Jurkat, Clone E6-1 (cell line): ENCODE data around the gene KIAA0753.

Experiments used
- DNase-seq: peaks from one replicate; pipeline ENCODE4 v3.0.0-alpha.2; 2011; ENCODE audit warnings: low read depth, low spot score
- H3K4me3 ChIP-seq: 2 replicates; pipeline ENCODE4 v1.5.1; 2011; ENCODE audit warnings: mild to moderate bottlenecking, low read length, control low read depth, moderate library complexity

The KIAA0753 gene

DNA sequence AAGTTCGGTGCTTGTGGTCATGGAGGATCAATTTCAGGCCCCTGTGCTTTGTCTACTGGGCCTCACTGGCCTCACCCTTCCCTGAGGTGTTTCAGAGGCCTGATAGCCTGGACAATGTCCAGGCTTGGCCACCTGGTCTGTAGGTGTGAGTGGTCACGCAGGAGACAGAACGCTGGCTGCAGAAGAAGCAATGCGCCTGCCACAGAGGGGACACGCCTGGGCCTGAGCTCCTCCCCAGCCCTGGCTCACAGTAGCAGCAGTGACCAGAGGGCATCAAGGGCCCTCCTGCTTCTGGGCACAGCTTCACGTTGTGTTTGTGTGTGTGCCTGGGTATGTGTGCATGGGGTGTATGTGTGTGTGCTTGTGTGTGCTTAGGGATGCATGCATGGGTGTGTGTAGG lies 82.2 kb downstream of the KIAA0753 start:
- no peak for DNase-seq
- H3K4me3 ChIP-seq = no peak overlapping the region

DNA sequence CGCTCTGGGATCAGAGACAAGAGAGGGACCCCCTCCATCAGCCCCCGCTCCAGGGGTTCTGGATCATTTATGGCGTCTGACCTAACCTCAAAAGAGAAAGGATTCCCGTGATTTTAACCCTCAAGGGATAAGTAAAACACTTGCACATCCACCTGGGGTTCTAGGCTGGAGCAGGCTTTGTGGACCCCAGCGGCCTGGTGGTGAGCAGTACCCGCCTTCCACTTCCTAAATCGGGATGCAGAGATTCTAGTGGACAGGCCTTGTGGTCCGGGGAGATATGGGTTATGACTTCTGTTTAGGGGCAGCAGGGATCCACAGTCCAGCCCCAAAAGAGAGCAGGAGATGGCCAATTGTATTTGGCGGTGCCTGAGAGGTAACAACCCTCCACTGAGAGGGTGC lies 83.5 kb downstream of the KIAA0753 start:
- no peak overlapping the region for H3K4me3 ChIP-seq
- DNase-seq = no peak

DNA sequence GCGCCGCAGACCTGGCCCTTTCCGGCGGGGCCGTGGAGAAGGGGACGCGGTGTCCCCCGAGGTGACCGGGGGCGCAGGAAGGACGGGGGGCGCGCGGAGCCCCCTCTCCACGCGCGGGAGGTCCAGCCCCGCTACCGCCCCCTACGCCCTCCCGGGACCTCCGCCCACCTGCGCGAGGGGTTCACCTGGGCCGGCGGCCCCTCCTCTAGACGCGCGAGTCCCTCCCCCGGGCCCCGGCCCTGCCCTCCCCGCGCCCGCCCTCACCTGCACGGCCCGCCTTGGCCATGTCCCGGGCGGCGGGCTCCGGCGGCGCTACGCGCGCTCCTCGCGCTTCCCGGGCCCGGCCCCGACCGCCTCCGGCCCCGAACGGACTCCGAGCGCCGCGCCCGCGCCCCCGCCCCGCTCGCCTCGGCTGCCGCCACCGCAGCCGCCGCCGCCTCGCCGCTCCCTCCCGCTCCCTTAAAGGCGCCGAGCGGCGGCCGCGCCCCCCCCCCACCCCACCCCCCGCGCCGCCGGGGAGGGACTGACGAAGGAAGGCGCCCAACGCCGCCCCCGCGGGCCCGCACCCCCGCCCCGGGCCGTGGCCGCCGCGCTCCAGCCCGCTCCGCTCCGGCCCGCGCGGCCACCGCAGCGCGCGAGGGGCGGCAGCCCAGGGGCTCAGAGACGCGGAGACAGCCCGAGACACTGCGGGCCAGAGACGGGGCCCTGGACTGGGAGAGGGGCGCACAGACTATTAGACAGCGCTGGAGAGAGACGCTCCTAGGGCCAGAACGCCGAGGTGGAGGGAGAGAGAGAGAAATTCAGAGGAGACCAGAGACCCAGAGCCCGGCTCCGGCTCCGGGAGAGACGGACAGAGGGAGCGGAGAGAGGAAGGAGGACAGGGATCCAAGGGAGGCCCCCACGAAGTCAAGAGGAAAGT lies 84.1 kb downstream of the KIAA0753 start, which contains the start of gene PITPNM3:
Gene PITPNM3 (minus strand): TSS at position 435 of the 919 bp plus-strand sequence. CDS start 149 bp downstream, at position 286.
- H3K4me3 ChIP-seq = no peak within 1 kb of the TSS
- DNase-seq = no peak

- no peak for DNase-seq
- H3K4me3 ChIP-seq = no peak overlapping the region
Observed at GRCh38 chr17:6555331-6556120, 85.0 kb downstream of the KIAA0753 start.

- no peak for DNase-seq
- H3K4me3 ChIP-seq = no peak overlapping the region
Observed at GRCh38 chr17:6554871-6555330, 85.6 kb downstream of the KIAA0753 start.

GRCh38 chr17:6554342-6554741 lies 86.2 kb downstream of the KIAA0753 start:
- H3K4me3 ChIP-seq = no peak overlapping the region

GRCh38 chr17:6551869-6552531 lies 88.5 kb downstream of the KIAA0753 start:
- DNase-seq = no peak
- no peak overlapping the region for H3K4me3 ChIP-seq

More at GRCh38 chr17:6554342-6554741, 86.2 kb downstream of the KIAA0753 start:
- no peak for DNase-seq

DNA sequence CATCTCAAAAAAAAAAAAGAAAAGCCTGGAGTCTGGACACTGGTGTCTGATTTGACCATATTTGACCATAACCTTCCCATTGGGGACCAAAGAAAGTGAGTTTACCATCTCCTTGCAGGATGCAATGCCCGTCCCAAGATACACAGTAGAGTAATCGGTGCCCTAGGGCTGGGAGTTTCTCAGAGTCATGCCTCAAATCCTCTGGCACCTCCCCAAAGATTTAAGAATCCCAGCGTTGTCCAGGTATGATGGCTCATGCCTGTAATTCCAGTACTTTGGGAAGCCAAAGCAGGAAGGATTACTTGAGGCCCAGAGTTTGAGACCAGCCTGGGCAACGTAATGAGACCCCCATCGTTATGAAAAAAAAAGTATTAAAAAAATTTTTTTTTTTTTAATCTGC lies 89.2 kb downstream of the KIAA0753 start:
- no peak for DNase-seq
- no peak overlapping the region for H3K4me3 ChIP-seq

DNA sequence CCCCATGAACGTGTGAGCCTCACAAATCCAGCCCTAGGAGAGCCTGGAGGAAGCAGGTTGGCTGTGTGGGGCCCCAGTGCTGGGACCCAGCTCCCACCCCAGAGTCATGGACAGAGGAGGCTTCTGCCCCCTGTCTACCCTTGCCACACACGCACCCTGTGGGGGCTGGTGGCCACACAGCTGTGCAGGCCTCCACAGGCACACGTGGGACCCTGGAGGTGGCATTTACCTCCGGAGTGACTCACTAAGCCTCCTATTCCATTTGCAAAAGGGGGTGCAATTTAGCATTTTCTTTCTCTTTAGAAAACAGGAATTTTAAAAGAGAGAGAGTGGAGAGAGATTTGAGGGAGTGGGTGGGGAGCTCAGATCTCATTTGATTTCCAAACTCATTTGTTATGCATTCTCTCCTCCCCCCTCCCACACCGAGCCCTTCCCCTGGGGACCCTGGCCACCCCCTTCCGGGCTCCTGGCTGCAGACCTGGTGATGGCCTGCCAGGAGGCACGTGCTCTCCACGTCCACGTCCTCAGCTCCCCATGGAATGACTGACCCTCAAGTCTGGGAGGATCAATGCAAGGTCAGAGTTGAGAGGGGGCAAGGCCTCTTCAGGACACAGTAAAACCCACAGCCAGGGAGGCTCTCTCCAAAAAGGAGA lies 91.0 kb downstream of the KIAA0753 start:
- H3K4me3 ChIP-seq = no peak overlapping the region
- no peak for DNase-seq

- H3K4me3 ChIP-seq = no peak overlapping the region; the same call in 1 of the 2 replicates
- peak; percentile 71 for DNase-seq
Observed at GRCh38 chr17:6548578-6549330, 91.8 kb downstream of the KIAA0753 start.

GRCh38 chr17:6548034-6548433 lies 92.5 kb downstream of the KIAA0753 start:
- no peak for DNase-seq
- peak overlapping the region; percentile 18; the same call in 1 of the 2 replicates for H3K4me3 ChIP-seq

DNA sequence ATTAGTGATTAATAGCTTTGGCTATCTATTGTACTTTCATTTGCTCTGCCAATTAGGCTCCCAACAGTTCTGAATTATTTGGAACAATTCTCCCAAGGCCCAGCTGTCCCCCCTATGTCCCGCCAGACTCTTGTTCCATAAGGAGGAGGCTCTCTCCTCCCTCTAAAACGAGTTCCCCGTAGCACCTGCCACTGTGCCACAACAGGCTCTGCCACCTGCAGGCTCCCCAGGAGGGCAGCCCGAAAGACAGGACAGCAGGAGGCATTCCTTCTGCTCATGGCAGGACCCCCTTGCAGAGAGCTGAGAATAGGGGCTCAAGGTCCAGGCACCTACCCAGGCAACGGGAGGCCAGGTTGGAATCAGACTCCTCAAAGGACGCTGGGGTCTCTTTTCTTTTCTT lies 93.2 kb downstream of the KIAA0753 start:
- no peak for DNase-seq
- H3K4me3 ChIP-seq = no peak overlapping the region

GRCh38 chr17:6546069-6546718 lies 94.3 kb downstream of the KIAA0753 start:
- no peak overlapping the region for H3K4me3 ChIP-seq
- DNase-seq = no peak

DNA sequence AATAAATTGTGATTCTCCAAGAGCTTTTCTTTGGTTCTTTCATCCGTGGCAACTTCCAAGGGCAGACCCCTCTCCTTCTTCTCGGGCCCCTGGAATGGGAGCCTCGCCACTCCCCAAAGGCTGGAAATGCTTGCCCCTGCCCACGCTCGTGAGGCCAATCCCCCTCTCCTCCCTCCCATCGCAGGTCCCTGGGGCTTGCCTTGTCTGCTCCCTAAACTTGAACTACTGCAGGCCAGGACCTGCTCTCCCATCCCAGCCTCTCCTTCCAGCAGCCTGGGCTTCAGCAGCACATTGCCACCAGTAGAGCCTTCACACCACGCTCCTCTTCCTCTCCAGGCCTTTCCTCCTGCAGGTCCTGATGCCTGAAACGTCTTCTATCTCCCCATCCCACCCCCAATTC lies 95.2 kb downstream of the KIAA0753 start:
- H3K4me3 ChIP-seq = no peak overlapping the region
- DNase-seq = no peak

DNA sequence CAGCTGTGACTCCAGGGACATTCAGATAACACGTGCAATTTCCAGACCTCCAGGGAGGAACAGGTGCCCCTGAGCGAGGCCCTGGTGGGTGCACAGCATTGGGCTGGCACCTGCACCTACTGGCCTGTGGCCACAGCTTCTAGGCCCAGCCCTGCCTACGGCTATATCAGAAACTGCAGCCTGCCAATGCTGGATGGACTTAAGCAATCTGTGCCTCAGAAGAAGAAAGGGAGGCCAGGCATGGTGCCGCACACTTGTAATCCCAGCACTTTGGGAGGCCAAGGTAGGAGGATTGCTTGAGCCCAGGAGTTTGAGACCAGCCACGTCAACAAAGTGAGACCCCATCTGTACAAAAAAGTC lies 96.5 kb downstream of the KIAA0753 start:
- DNase-seq = no peak
- no peak overlapping the region for H3K4me3 ChIP-seq

DNA sequence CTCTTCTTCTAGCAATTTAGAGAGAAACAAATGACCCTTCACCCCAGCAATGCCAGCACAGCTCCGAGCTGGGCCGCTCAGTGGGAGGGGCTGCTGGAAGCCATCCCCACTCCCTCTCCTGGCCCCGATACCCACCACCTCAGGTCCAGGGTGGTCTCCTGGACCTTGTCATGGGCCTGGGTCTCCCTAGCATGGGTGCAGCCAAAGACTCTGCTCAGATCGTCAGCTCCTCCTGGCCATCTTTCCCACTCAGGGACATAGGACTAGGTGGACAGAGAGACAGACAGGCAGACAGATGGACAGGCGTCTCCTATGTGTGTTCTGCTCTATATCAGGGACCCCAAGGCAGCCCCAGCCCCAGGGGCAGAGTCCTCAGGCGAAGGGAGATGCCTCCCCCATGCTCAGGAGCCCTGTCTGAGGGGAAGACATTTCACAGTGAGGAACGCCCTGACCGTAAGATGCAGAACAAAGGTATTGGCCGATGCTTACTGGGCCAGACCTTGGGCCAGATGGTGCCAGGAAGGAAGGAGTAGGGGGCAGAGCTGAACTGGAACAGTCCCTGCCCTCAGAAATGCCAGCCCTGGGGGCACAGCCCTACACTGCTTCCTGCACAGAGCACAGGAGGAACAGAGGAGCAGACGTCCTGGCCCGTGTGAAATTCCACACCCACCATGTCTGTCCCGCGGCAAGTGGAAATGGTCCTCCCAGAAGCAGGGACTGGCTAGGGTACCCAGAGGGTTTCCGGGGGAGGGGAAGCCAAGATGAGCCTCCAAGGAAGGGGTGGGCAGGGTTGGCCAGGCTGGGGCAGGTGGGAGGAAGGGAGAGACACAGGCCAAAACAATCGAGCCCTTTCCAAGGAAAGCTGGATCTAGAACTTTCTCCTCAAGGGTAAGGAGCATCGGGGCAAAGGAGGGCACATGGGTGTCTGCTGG lies 97.2 kb downstream of the KIAA0753 start:
- H3K4me3 ChIP-seq = no peak overlapping the region
- DNase-seq = no peak

- H3K4me3 ChIP-seq = no peak overlapping the region
- DNase-seq = no peak
Observed at GRCh38 chr17:6542577-6542976, 97.9 kb downstream of the KIAA0753 start.
